ENCODE data around the gene MYH13. TPM values are rescaled to one million over a fixed set of nuclear protein-coding genes. Genes with fewer than 3 reads are reported as not detected.

MYH13 gene
- total and polyA plus RNA-seq, 9 of the 15 experiments (the other 6 are each of a cell fraction or from before 2014, with no cell fraction given), result 0.01 TPM; not detected in 8

- no peak for TF ChIP-seq ZBTB5 (IDR thresholded peaks at IDR 0.05)
- no peak for TF ChIP-seq ZNF699 (CRISPR knock-in tag; IDR thresholded peaks at IDR 0.05; ENCODE audit: insufficient replicate concordance)
- TF ChIP-seq, protein P1, sequence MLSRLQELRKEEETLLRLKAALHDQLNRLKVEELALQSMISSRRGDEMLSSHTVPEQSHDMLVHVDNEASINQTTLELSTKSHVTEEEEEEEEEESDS (CRISPR knock-in tag; IDR thresholded peaks at IDR 0.05), result no peak
- no peak for TF ChIP-seq ZBTB1 (CRISPR knock-in tag; IDR thresholded peaks at IDR 0.05; ENCODE audit: borderline replicate concordance, low read depth)
Observed at GRCh38 chr17:10392880-10393279, 20.1 kb upstream of the MYH13 start (continued).

DNA sequence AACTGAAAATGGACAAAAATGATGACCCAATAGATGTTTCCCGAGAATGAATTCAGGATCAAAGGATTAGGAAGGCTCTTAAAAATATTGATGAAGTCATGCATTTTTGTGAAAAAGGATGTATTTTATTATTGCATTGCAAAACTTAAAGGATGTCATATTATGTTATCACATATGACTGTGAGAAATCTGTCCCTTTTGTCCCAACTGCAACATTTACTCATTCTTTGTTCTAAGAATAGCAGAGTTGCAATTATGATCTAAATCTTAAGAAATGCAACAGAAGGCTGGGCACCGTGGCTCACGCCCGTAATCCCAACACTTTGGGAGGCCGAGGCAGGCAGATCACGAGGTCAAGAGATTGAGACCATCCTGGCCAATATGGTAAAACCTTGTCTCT lies 13.1 kb upstream of the MYH13 start:
- intact Hi-C loops (cut with micrococcal nuclease) (no loop called here), in situ Hi-C loops (cut with MboI) (no loop called here)
- POLR2A ChIA-PET, result no interaction called here
- TF ChIP-seq KAT7 (CRISPR knock-in tag; IDR thresholded peaks at IDR 0.05; ENCODE audit: borderline replicate concordance), result no peak
- TF ChIP-seq RBM22 (IDR thresholded peaks at IDR 0.05; ENCODE audit: low read depth, low read length, poor library complexity, severe bottlenecking), result no peak
- TF ChIP-seq HEY1 (CRISPR knock-in tag; IDR thresholded peaks at IDR 0.05; ENCODE audit: borderline replicate concordance), result no peak
- no peak for TF ChIP-seq ARID1B (IDR thresholded peaks at IDR 0.05)
- TF ChIP-seq HDAC3 (IDR thresholded peaks at IDR 0.05; ENCODE audit: borderline replicate concordance, partially characterized antibody), result no peak
- no peak for TF ChIP-seq ZNF583 (CRISPR knock-in tag; IDR thresholded peaks at IDR 0.05)
- TF ChIP-seq ZNF175 (CRISPR knock-in tag; IDR thresholded peaks at IDR 0.05; ENCODE audit: low read depth), result no peak
- no peak for TF ChIP-seq HOXB6 (CRISPR knock-in tag; IDR thresholded peaks at IDR 0.05; ENCODE audit: borderline replicate concordance)
- TF ChIP-seq ZBTB7A (IDR thresholded peaks at IDR 0.05; ENCODE audit: borderline replicate concordance, control insufficient read depth, low read depth, low read length), result no peak
- TF ChIP-seq ETS1 (conservative IDR thresholded peaks at IDR 0.05; ENCODE audit: control insufficient read depth, low read depth, low read length), result no peak
- TF ChIP-seq HNRNPL (IDR thresholded peaks at IDR 0.05; ENCODE audit: low read depth, low read length), result no peak
- no peak for TF ChIP-seq ASH1L (IDR thresholded peaks at IDR 0.05; ENCODE audit: borderline replicate concordance, low read depth, partially characterized antibody)
- no peak for TF ChIP-seq CTCF (IDR thresholded peaks at IDR 0.05 in 2 of 3, conservative IDR thresholded peaks at IDR 0.05 in 1 of 3; ENCODE audit: insufficient read depth in 2 of 3, low read depth in 1 of 3, low read length in 3 of 3)

More for the DNA sequence above, 13.1 kb upstream of the MYH13 start:
- ATAC-seq (no peak), DNase-seq (ENCODE audit: extremely low read depth in 1 of 4, low spot score in 3 of 4) (no peak), FAIRE-seq (no peak)
- WGBS (ENCODE audit: insufficient coverage, low coverage, missing lambda C conversion rate), result 0% methylated on average over 6 of the region's 6 CpGs
- Histone ChIP-seq H3K79me2 (ENCODE audit: control insufficient read depth, insufficient read depth, low read length) (no peaks in the 10 kb centered on the region), H3K9me3 (replicated peaks; ENCODE audit: control insufficient read depth, insufficient read depth, low read depth, low read length) (no peaks in the 10 kb centered on the region), H3K9me1 (ENCODE audit: control insufficient read depth, insufficient read depth, low read length) (no peaks in the 10 kb centered on the region), H2AFZ (ENCODE audit: low read depth, low read length) (no peak overlapping the region), H3K36me3 (ENCODE audit: control insufficient read depth, insufficient read depth, low read length) (no peaks in the 10 kb centered on the region), H3K4me1 (replicated peaks in 1 of 2; ENCODE audit: control insufficient read depth in 2 of 2, insufficient read depth in 2 of 2, low read length in 2 of 2) (no peaks in the 10 kb centered on the region; a peak in 1 of 5 replicates), H3K4me2 (ENCODE audit: insufficient read depth, low read length) (no peak overlapping the region), H3K27ac (ENCODE audit: extremely low read depth, low read depth, low read length) (no peak overlapping the region), H3K27me3 (ENCODE audit: control insufficient read depth in 2 of 2, insufficient read depth in 2 of 2, low read length in 2 of 2) (no peaks in the 10 kb centered on the region), H3K4me3 (no peak overlapping the region), H3K9ac (ENCODE audit: insufficient read depth in 1 of 2, low read depth in 2 of 2, low read length in 2 of 2) (no peak overlapping the region), H4K20me1 (replicated peaks; ENCODE audit: control insufficient read depth, insufficient read depth, low read length) (no peaks in the 10 kb centered on the region)
- BruUV-seq (replicated peaks), result no TSS peak
- CTCF ChIA-PET (ENCODE audit: low intra/inter-chr PET ratio), result no interaction called here
